Measurements from ENCODE around the gene GRAP2. TPM values are rescaled to one million over a fixed set of nuclear protein-coding genes. Genes with fewer than 3 reads are reported as not detected.
A peak's percentile ranks its signal among the peaks of the same experiment; 100 is the strongest.

GRAP2 gene
- total and polyA plus RNA-seq, 2 of the 13 experiments (the other 11 are each of a cell fraction or from before 2014, with no cell fraction given), result 0.15 TPM; not detected in 1

- TF ChIP-seq RERE (CRISPR knock-in tag; IDR thresholded peaks at IDR 0.05; ENCODE audit: low read depth) (no peak), MLX (CRISPR knock-in tag; IDR thresholded peaks at IDR 0.05) (no peak), ZBTB37 (CRISPR knock-in tag; IDR thresholded peaks at IDR 0.05) (peak; percentile 52; the same call in 1 of the 2 replicates), RARA (CRISPR knock-in tag; IDR thresholded peaks at IDR 0.05) (no peak)
Measured at GRCh38 chr22:40001800-40002577, 101.1 kb downstream of the GRAP2 start (continued).

Data from HepG2 (cell line).